Gastroesophageal sphincter (tissue), 4 donors: ENCODE measurements around the gene PRR20C. TPM values are rescaled to one million over a fixed set of nuclear protein-coding genes. Genes with fewer than 3 reads are reported as not detected.

Experiments used
- ATAC-seq: fragments of 150-250 bp; one replicate; pipeline ENCODE4 v1.9.1; 2016; ENCODE audit warnings: mild to moderate bottlenecking, moderate library complexity
- H3K27ac ChIP-seq, 4 donors: fragments of 200-600 bp; sonication (generic) in 3 of 4; 1 replicate in 3 of 4; 2 replicates in 1 of 4; pipeline ENCODE4 v1.5.1; 2016 to 2019
- H3K27me3 ChIP-seq: fragments of 200-600 bp; sonication (generic); one replicate; pipeline ENCODE4 v1.5.1; 2019
- H3K36me3 ChIP-seq, 2 donors: fragments of 200-600 bp; sonication (generic); one replicate each; pipeline ENCODE4 v1.5.1; 2019; ENCODE audit warnings: control low read depth in 1 of 2
- H3K4me1 ChIP-seq, 3 donors: fragments of 200-600 bp; sonication (generic); 1 replicate in 2 of 3; 2 replicates in 1 of 3; pipeline ENCODE4 v1.5.1; 2016 to 2019; ENCODE audit warnings: control low read depth in 2 of 3
- H3K4me3 ChIP-seq, 2 donors: fragments of 200-600 bp; sonication (generic); one replicate each; pipeline ENCODE4 v1.5.1; 2019; ENCODE audit warnings: mild to moderate bottlenecking in 1 of 2, moderate library complexity in 1 of 2
- H3K9me3 ChIP-seq, 3 donors: fragments of 200-600 bp; sonication (generic); one replicate each; pipeline ENCODE4 v1.5.1; 2017 to 2019; ENCODE audit warnings: control low read depth in 2 of 3
- CTCF ChIP-seq, 4 experiments: fragments of 200-600 bp in 2 of 4; fragments of 450-650 bp in 2 of 4; sonication (generic) in 1 of 4; IDR thresholded peaks; one replicate each; pipeline ENCODE4 v1.5.1; 2017 to 2019; ENCODE audit warnings: antibody characterized with exemption in 4 of 4, mild to moderate bottlenecking in 2 of 4, moderate library complexity in 2 of 4
- POLR2A ChIP-seq, 2 donors: fragments of 450-650 bp; IDR thresholded peaks; one replicate each; pipeline ENCODE4 v1.6.1; 2017; ENCODE audit warnings: antibody characterized with exemption in 2 of 2, mild to moderate bottlenecking in 2 of 2, moderate library complexity in 1 of 2
- POLR2AphosphoS5 ChIP-seq: sonication (generic); formaldehyde crosslinking; IDR thresholded peaks from one replicate; pipeline ENCODE4 v1.6.1; 2017; ENCODE audit warnings: antibody characterized with exemption
- WGBS, 2 donors: methylation state at CpG; one replicate each; pipeline ENCODE4 v1.1.5; 2018; ENCODE audit warnings: low coverage in 1 of 2; 5-methylcytosine and 5-hydroxymethylcytosine counted together
- small RNA-seq, 4 donors: library from RNA; depleted of rRNA; stranded (forward); fragments of <200 nt; gene quantifications; one replicate each; pipeline ENCODE3, GENCODE V24; 2016
- total RNA-seq, 4 donors: library from RNA; depleted of rRNA; stranded (reverse); fragments of >200 nt; gene quantifications; one replicate each; pipeline ENCODE4 v1.1.0, GENCODE V29; 2016

The PRR20C gene
- total RNA-seq, 4 donors from 2014 or later: not detected

GRCh38 chr13:57191667-57192066, 37.8 kb downstream of the PRR20C start:
- Histone ChIP-seq H3K36me3 (no peaks in the 10 kb centered on the region), H3K9me3 (no peaks in the 10 kb centered on the region), H3K4me3 (no peak overlapping the region), H3K4me1 (no peaks in the 10 kb centered on the region), H3K27me3 (no peaks in the 10 kb centered on the region), H3K27ac (no peak overlapping the region)
- no peak for TF ChIP-seq CTCF (IDR thresholded peaks at IDR 0.05)
- no peak for TF ChIP-seq POLR2A (IDR thresholded peaks at IDR 0.05)
- no peak for TF ChIP-seq POLR2AphosphoS5
- WGBS, 2 donors: 62 to 92% methylated on average over 1 of the region's 1 CpG
- ATAC-seq: no peak

Small RNA genes lying within 50 kb of the gene (small RNA-seq; reads per million reads assigned to genes)
- 0 reads per million in 4 donors for gene PRR20FP

Other genes starting within 250 kb of the PRR20C start
- not detected for gene PRR20A, start 13.1 kb upstream of the PRR20C start, total RNA-seq
- not detected for gene PRR20B, start 6.6 kb upstream of the PRR20C start, total RNA-seq
- gene PRR20D, start 6.6 kb downstream of the PRR20C start, total RNA-seq: not detected
- gene PRR20E, start 13.1 kb downstream of the PRR20C start, total RNA-seq: not detected